Fibroblast of lung (primary cell): ENCODE measurements around the gene VGLL4. TPM values are rescaled to one million over a fixed set of nuclear protein-coding genes. Genes with fewer than 3 reads are reported as not detected.

ENCODE experiments used
- DNase-seq, 2 donors: peaks; one replicate each; pipeline versions ENCODE4 v3.0.0 to v3.0.0-alpha.2; 2010; ENCODE audit warnings: low read depth in 2 of 2
- H2AFZ ChIP-seq: 2 replicates; pipeline ENCODE4 v1.5.1; 2012; ENCODE audit warnings: low read length, control low read depth, inconsistent platforms
- H3K27ac ChIP-seq: 2 replicates; pipeline ENCODE4 v1.5.1; 2011; ENCODE audit warnings: low read length, control low read depth; ENCODE audit not compliant: insufficient read depth
- H3K27me3 ChIP-seq: 2 replicates; pipeline ENCODE4 v1.5.1; 2011; ENCODE audit warnings: mild to moderate bottlenecking, low read length; ENCODE audit not compliant: control insufficient read depth, insufficient read depth
- H3K36me3 ChIP-seq: 2 replicates; pipeline ENCODE4 v1.5.1; 2011; ENCODE audit warnings: low read length; ENCODE audit not compliant: control insufficient read depth, insufficient read depth
- H3K4me1 ChIP-seq: 2 replicates; pipeline ENCODE4 v1.5.1; 2011; ENCODE audit warnings: low read length; ENCODE audit not compliant: control insufficient read depth, insufficient read depth; ENCODE audit errors: extremely low read depth
- H3K4me2 ChIP-seq: 2 replicates; pipeline ENCODE4 v1.5.1; 2011; ENCODE audit warnings: low read length, control low read depth; ENCODE audit not compliant: insufficient read depth; ENCODE audit errors: extremely low read depth
- H3K4me3 ChIP-seq, 4 experiments: fragments of 200-600 bp in 1 of 4; sonication (generic) in 1 of 4; replicated peaks in 1 of 4; 2 replicates each; pipeline ENCODE4 v1.5.1; 2011 to 2016; ENCODE audit warnings: low read length in 4 of 4, low read depth in 3 of 4, mild to moderate bottlenecking in 3 of 4, control low read depth in 2 of 4, inconsistent platforms in 1 of 4, mixed read lengths in 1 of 4; ENCODE audit not compliant: insufficient read depth in 1 of 4; ENCODE audit errors: control extremely low read depth in 1 of 4
- H3K79me2 ChIP-seq: 2 replicates; pipeline ENCODE4 v1.5.1; 2012; ENCODE audit warnings: mild to moderate bottlenecking, low read length, inconsistent platforms; ENCODE audit not compliant: control insufficient read depth, insufficient read depth
- H3K9ac ChIP-seq: 2 replicates; pipeline ENCODE4 v1.5.1; 2011; ENCODE audit warnings: mild to moderate bottlenecking, low read length, control low read depth; ENCODE audit not compliant: insufficient read depth
- H3K9me3 ChIP-seq: 2 replicates; pipeline ENCODE4 v1.5.1; 2012; ENCODE audit warnings: low read depth, low read length; ENCODE audit not compliant: control insufficient read depth, insufficient read depth
- H4K20me1 ChIP-seq: 2 replicates; pipeline ENCODE4 v1.5.1; 2011; ENCODE audit warnings: low read length; ENCODE audit not compliant: control insufficient read depth, insufficient read depth; ENCODE audit errors: extremely low read depth
- EZH2 ChIP-seq: IDR thresholded peaks from 2 replicates; pipeline ENCODE4 v1.5.1; 2012; ENCODE audit warnings: low read length, control low read depth, mild to moderate bottlenecking; ENCODE audit errors: missing control alignments
- polyA plus RNA-seq, 2 donors: library from polyadenylated mRNA; depleted of rRNA in 1 of 2; stranded (reverse) in 1 of 2; unstranded in 1 of 2; fragments of >200 nt; gene quantifications; 2 replicates each; pipeline ENCODE4 v1.2.1, GENCODE V29; 2011 to 2012; ENCODE audit warnings: missing spikeins in 1 of 2
- total RNA-seq: library from RNA; depleted of rRNA; stranded (reverse); fragments of >200 nt; gene quantifications from 2 replicates; pipeline ENCODE4 v1.2.1, GENCODE V29; 2014
- TF ChIP-seq, protein P1 (sequence below), 2 donors: IDR thresholded peaks in 1 of 2; conservative IDR thresholded peaks in 1 of 2; 1 replicate in 1 of 2; 2 replicates in 1 of 2; pipeline ENCODE4 v1.5.1; 2011 to 2012; ENCODE audit warnings: low read length in 2 of 2, control low read depth in 1 of 2, inconsistent platforms in 1 of 2, low read depth in 1 of 2, mild to moderate bottlenecking in 1 of 2

Gene VGLL4
- total and polyA plus RNA-seq, 2 donors (not counting 1 experiment from before 2014, with no cell fraction given) = 18.4 to 34.7 TPM

DNA sequence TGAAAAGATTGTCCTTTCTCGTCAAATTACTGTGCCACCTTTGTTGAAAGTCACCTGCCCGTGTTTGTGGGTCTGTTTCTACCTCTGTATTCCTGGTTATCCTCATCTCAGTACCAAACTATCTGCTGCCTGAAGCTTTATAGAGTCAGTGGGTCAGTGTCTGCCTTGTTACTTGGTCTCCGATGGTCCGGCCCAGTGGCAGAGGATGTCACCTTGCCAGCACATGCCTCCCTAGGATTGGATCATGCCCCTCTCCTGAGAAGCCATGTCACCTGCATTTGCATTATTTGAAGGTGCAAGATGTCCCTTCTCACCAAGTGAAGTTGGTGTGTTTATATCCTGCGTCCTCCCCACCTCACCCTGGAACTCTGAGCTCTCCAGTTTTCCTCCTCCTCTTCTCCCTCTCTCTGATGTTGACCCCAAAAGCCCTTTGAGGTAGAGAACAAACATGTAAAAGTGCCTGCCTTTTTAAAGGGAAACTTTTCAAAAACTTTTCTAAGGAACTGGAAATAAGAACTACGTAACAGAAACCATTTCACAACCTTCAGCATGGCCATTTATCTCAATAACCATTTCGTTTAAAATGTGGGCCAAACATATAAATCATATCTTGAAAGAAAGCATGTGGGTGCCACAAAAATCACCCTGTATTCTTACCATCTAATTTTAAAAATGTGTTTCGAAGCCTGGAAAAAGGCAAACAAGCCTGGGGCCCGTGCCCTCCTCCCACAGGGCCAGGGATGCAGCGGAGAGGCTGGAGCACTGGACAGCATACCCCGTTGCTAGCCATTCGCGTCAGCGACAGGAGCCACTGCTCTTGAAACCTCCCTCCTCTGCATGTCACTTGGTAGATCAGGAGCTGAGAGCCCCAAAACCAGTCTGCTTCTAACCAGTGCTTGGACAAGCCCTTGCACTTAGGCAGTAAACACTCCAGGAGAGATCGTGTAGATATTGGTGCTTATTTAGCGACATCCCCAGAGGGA lies 102.1 kb downstream of the VGLL4 start:
- Histone ChIP-seq H3K27ac (no peak overlapping the region), H3K9ac (no peak overlapping the region), H3K27me3 (no peaks in the 10 kb centered on the region), H4K20me1 (no peaks in the 10 kb centered on the region), H3K4me3 (no peak overlapping the region), H3K9me3 (no peaks in the 10 kb centered on the region), H3K79me2 (no peaks in the 10 kb centered on the region), H2AFZ (no peak overlapping the region), H3K4me2 (no peak overlapping the region), H3K4me1 (no peaks in the 10 kb centered on the region), H3K36me3 (no peaks in the 10 kb centered on the region)
- TF ChIP-seq EZH2 = no peak
- TF ChIP-seq, protein P1, sequence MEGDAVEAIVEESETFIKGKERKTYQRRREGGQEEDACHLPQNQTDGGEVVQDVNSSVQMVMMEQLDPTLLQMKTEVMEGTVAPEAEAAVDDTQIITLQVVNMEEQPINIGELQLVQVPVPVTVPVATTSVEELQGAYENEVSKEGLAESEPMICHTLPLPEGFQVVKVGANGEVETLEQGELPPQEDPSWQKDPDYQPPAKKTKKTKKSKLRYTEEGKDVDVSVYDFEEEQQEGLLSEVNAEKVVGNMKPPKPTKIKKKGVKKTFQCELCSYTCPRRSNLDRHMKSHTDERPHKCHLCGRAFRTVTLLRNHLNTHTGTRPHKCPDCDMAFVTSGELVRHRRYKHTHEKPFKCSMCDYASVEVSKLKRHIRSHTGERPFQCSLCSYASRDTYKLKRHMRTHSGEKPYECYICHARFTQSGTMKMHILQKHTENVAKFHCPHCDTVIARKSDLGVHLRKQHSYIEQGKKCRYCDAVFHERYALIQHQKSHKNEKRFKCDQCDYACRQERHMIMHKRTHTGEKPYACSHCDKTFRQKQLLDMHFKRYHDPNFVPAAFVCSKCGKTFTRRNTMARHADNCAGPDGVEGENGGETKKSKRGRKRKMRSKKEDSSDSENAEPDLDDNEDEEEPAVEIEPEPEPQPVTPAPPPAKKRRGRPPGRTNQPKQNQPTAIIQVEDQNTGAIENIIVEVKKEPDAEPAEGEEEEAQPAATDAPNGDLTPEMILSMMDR (conservative IDR thresholded peaks at IDR 0.05 in 1 of 2, IDR thresholded peaks at IDR 0.05 in 1 of 2; ENCODE audit: low read depth in 1 of 2, low read length in 2 of 2) = no peak
- no peak for DNase-seq

DNA sequence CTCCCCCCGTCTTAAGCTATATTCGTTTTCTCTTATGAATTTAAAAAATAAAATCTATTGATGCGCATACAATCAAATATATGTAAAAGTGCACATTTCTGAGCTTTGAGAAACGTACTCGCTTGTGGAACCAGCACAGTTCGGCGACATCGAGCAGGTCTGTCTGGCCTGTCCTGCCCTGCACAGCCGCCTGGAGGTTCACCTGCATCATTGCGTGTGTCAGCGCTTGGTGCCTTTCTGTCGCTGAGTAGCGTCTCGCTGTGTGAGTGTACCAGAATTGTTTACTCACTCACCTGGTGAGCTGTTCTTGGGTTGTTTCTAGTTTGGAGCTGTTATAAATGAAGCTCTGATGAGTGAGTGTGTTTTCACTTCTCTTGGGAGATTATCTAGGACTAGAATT lies 104.0 kb downstream of the VGLL4 start:
- Histone ChIP-seq H3K4me3 (no peak overlapping the region), H3K4me2 (no peak overlapping the region), H3K4me1 (no peaks in the 10 kb centered on the region), H3K79me2 (no peaks in the 10 kb centered on the region), H3K27ac (no peak overlapping the region), H3K9me3 (no peaks in the 10 kb centered on the region), H3K27me3 (no peaks in the 10 kb centered on the region), H4K20me1 (no peaks in the 10 kb centered on the region), H3K9ac (no peak overlapping the region), H3K36me3 (no peaks in the 10 kb centered on the region), H2AFZ (no peak overlapping the region)
- no peak for DNase-seq
- TF ChIP-seq, protein P1 (conservative IDR thresholded peaks at IDR 0.05 in 1 of 2, IDR thresholded peaks at IDR 0.05 in 1 of 2; ENCODE audit: low read depth in 1 of 2, low read length in 2 of 2) = no peak
- no peak for TF ChIP-seq EZH2

DNA sequence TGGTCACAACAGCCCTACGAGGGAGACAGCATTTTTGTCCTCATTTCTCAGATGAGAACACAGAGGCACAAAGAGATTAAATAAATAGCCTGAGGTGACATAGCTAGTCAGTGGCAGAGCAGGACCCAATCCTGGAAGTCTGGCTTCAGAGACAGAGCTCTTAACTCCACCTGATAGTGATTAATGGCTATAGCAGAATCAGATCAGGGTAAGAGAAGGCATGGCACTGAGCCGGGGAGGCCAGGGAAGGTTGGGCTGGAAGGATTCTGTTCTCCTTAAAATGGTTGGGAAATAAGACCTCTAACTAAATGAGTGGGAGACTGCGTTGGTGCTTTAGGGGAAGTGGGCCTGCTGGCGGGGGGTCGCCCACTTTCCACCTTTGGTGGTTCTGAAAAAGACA lies 104.5 kb downstream of the VGLL4 start:
- no peak for DNase-seq
- no peak overlapping the region for H3K27ac ChIP-seq
- H3K9ac ChIP-seq = no peak overlapping the region
- no peaks in the 10 kb centered on the region for H3K4me1 ChIP-seq
- no peak overlapping the region for H2AFZ ChIP-seq
- no peaks in the 10 kb centered on the region for H3K79me2 ChIP-seq
- no peak overlapping the region for H3K4me3 ChIP-seq
- no peak overlapping the region for H3K4me2 ChIP-seq
- H3K9me3 ChIP-seq = no peaks in the 10 kb centered on the region
- no peaks in the 10 kb centered on the region for H3K36me3 ChIP-seq
- no peaks in the 10 kb centered on the region for H3K27me3 ChIP-seq
- no peaks in the 10 kb centered on the region for H4K20me1 ChIP-seq
- TF ChIP-seq EZH2 = no peak
- TF ChIP-seq, protein P1 (conservative IDR thresholded peaks at IDR 0.05 in 1 of 2, IDR thresholded peaks at IDR 0.05 in 1 of 2; ENCODE audit: low read depth in 1 of 2, low read length in 2 of 2) = no peak
